Endodermal cell (in vitro differentiated cells): Measurements from ENCODE around the gene ZMIZ1. TPM values are rescaled to one million over a fixed set of nuclear protein-coding genes. Genes with fewer than 3 reads are reported as not detected.
"Not testable (repeated sequence)": the region's sequence is repeated elsewhere in the genome, so short reads cannot be mapped to it uniquely, and the experiment has no call there.

Experiments used
- DNase-seq: peaks from one replicate; pipeline ENCODE4 v3.0.0-alpha.2; 2017
- H3K27ac ChIP-seq: 2 replicates; pipeline ENCODE4 v1.5.1; 2013; ENCODE audit warnings: mild to moderate bottlenecking, low read depth, low read length, moderate library complexity
- H3K27me3 ChIP-seq: 2 replicates; pipeline ENCODE4 v1.6.1; 2013; ENCODE audit warnings: mild to moderate bottlenecking, low read length, moderate library complexity; ENCODE audit not compliant: insufficient read depth, control insufficient read depth, poor library complexity, severe bottlenecking
- H3K36me3 ChIP-seq: 2 replicates; pipeline ENCODE4 v1.7.0; 2013; ENCODE audit warnings: mild to moderate bottlenecking, low read length, moderate library complexity; ENCODE audit not compliant: control insufficient read depth, insufficient read depth
- H3K4me1 ChIP-seq: one replicate; pipeline ENCODE4 v1.7.0; 2013; ENCODE audit warnings: low read length; ENCODE audit not compliant: control insufficient read depth, insufficient read depth
- H3K4me3 ChIP-seq: 2 replicates; pipeline ENCODE4 v1.5.1; 2013; ENCODE audit warnings: mild to moderate bottlenecking, low read length, moderate library complexity
- H3K9ac ChIP-seq: 2 replicates; pipeline ENCODE4 v1.6.1; 2013; ENCODE audit warnings: mild to moderate bottlenecking, low read length, moderate library complexity; ENCODE audit not compliant: poor library complexity, severe bottlenecking; ENCODE audit errors: extremely low read depth
- H3K9me3 ChIP-seq: 2 replicates; pipeline ENCODE4 v1.6.1; 2013; ENCODE audit warnings: mild to moderate bottlenecking, low read length, moderate library complexity; ENCODE audit not compliant: control insufficient read depth
- H3K27ac Mint-ChIP-seq: 2 replicates; pipeline ENCODE4 v1.8.0; 2020; ENCODE audit warnings: mixed read lengths
- H3K27me3 Mint-ChIP-seq: 2 replicates; pipeline ENCODE4 v1.8.0; 2021; ENCODE audit warnings: mild to moderate bottlenecking, mixed read lengths; ENCODE audit not compliant: insufficient read depth
- H3K36me3 Mint-ChIP-seq: 2 replicates; pipeline ENCODE4 v1.8.0; 2020; ENCODE audit warnings: low read depth, mixed read lengths
- H3K4me1 Mint-ChIP-seq: 2 replicates; pipeline ENCODE4 v1.8.0; 2020; ENCODE audit warnings: mixed read lengths
- H3K4me3 Mint-ChIP-seq: 2 replicates; pipeline ENCODE4 v1.8.0; 2020; ENCODE audit warnings: mild to moderate bottlenecking, moderate library complexity, mixed read lengths
- H3K9me3 Mint-ChIP-seq: 2 replicates; pipeline ENCODE4 v1.8.0; 2020; ENCODE audit warnings: mild to moderate bottlenecking, mixed read lengths
- CTCF ChIP-seq: fragments of 200-600 bp; sonication (generic); conservative IDR thresholded peaks from 2 replicates; pipeline ENCODE4 v1.5.0; 2021; ENCODE audit warnings: antibody characterized with exemption, mild to moderate bottlenecking
- WGBS, 2 experiments: methylation state at CpG; one replicate each; pipeline versions ENCODE4 v1.1.5 to v1.1.7; 2013; ENCODE audit warnings: missing lambda C conversion rate in 2 of 2, mixed read lengths in 1 of 2; ENCODE audit not compliant: insufficient coverage in 1 of 2, insufficient read length in 1 of 2; 5-methylcytosine and 5-hydroxymethylcytosine counted together
- total RNA-seq, 2 donors: library from RNA; stranded (reverse); fragmentation: NEBNext Ultra II Directional in 1 of 2; extraction: Animal tissue kit (Norgen Biotek cat#: 25700) in 1 of 2; gene quantifications; 2 replicates in 1 of 2; 3 replicates in 1 of 2; pipeline ENCODE4 v1.2.1, GENCODE V29; 2021

Gene ZMIZ1
- total RNA-seq, 2 donors from 2014 or later, result 65.3 to 67.5 TPM

GRCh38 chr10:79034271-79034876 is 34.4 kb upstream of the ZMIZ1 start:
- no peak overlapping the region for H3K4me3 Mint-ChIP-seq
- H3K27me3 Mint-ChIP-seq, result peaks cover 15% of the 10 kb centered on the region
- no peak overlapping the region for H3K4me3 ChIP-seq
- no peak overlapping the region for H3K27ac Mint-ChIP-seq
- no peaks in the 10 kb centered on the region for H3K36me3 ChIP-seq
- 92 to 93% methylated on average over 8 to 9 of the region's 9 CpGs for WGBS, 2 experiments
- no peaks in the 10 kb centered on the region for H3K9me3 Mint-ChIP-seq
- no peaks in the 10 kb centered on the region for H3K36me3 Mint-ChIP-seq
- H3K9me3 ChIP-seq, result no peaks in the 10 kb centered on the region
- no peak overlapping the region for H3K27ac ChIP-seq
- H3K9ac ChIP-seq, result no peak overlapping the region
- H3K4me1 Mint-ChIP-seq, result peaks cover 23% of the 10 kb centered on the region
- H3K4me1 ChIP-seq, result no peaks in the 10 kb centered on the region
- no peaks in the 10 kb centered on the region for H3K27me3 ChIP-seq
- TF ChIP-seq CTCF, result no peak
- DNase-seq, result peak; percentile 26

- DNase-seq, result peak; percentile 8
- WGBS, 2 experiments, result 77 to 100% methylated on average over 3 to 6 of the region's 6 CpGs
- H3K36me3 ChIP-seq, H3K9me3 ChIP-seq, H3K4me1 ChIP-seq, H3K4me3 ChIP-seq, H3K9ac ChIP-seq, H3K27me3 ChIP-seq, H3K27ac Mint-ChIP-seq, H3K36me3 Mint-ChIP-seq, H3K4me3 Mint-ChIP-seq, H3K9me3 Mint-ChIP-seq, H3K27ac ChIP-seq: not testable (repeated sequence)
- Mint-ChIP-seq H3K4me1 (peaks cover 15% of the 10 kb centered on the region), H3K27me3 (peaks cover 13% of the 10 kb centered on the region)
These were observed 32.4 kb upstream of the ZMIZ1 start for GRCh38 chr10:79036416-79036815.

- Histone ChIP-seq H3K9me3 (no peaks in the 10 kb centered on the region), H3K4me3 (no peak overlapping the region), H3K36me3 (no peaks in the 10 kb centered on the region), H3K9ac (no peak overlapping the region), H3K4me1 (no peaks in the 10 kb centered on the region), H3K27me3 (no peaks in the 10 kb centered on the region), H3K27ac (no peak overlapping the region)
- no peak for TF ChIP-seq CTCF
- Mint-ChIP-seq H3K4me1 (peaks cover 15% of the 10 kb centered on the region), H3K4me3 (no peak overlapping the region), H3K9me3 (no peaks in the 10 kb centered on the region), H3K27ac (no peak overlapping the region), H3K36me3 (no peaks in the 10 kb centered on the region), H3K27me3 (peaks cover 13% of the 10 kb centered on the region)
- WGBS, 2 experiments, result 100% methylated on average over 1 of the region's 1 CpG; no CpG with 5 or more reads in 1 of the 2 experiments
- no peak for DNase-seq
These were observed 30.5 kb upstream of the ZMIZ1 start for GRCh38 chr10:79038104-79038840.
